KG1 (cell line): ENCODE results near the gene NDUFC1.
"Not testable (repeated sequence)": the region's sequence is repeated elsewhere in the genome, so short reads cannot be mapped to it uniquely, and the experiment has no call there.

Source experiments
- DNase-seq: peaks from one replicate; lab custom pipeline; 2025; lab: John Stamatoyannopoulos, UW

The NDUFC1 gene

GRCh38 chr4:139297001-139297410 lies 5.3 kb downstream of the NDUFC1 start:
- no peak for DNase-seq

GRCh38 chr4:139295942-139296299 lies 6.4 kb downstream of the NDUFC1 start:
- DNase-seq, result no peak

- DNase-seq, result peak; percentile 96
These were observed 6.9 kb downstream of the NDUFC1 start for GRCh38 chr4:139295206-139295941.

GRCh38 chr4:139286186-139286698 lies 16.0 kb downstream of the NDUFC1 start:
- no peak for DNase-seq

GRCh38 chr4:139282721-139283075 lies 19.6 kb downstream of the NDUFC1 start:
- no peak for DNase-seq

GRCh38 chr4:139282065-139282720 lies 20.1 kb downstream of the NDUFC1 start:
- no peak for DNase-seq

GRCh38 chr4:139279760-139280620 lies 22.3 kb downstream of the NDUFC1 start, which contains the start of gene MGARP:
TSS of gene MGARP (minus strand) at chr4:139280225. CDS start at chr4:139280158, 67 bp downstream.
- no peak for DNase-seq

GRCh38 chr4:139278912-139279759 lies 23.1 kb downstream of the NDUFC1 start:
- no peak for DNase-seq

- no peak for DNase-seq
These were observed 23.8 kb downstream of the NDUFC1 start for GRCh38 chr4:139278485-139278884.

GRCh38 chr4:139275281-139275735 lies 27.0 kb downstream of the NDUFC1 start:
- no peak for DNase-seq

- no peak for DNase-seq
These were observed 27.5 kb downstream of the NDUFC1 start for GRCh38 chr4:139274790-139275189.

GRCh38 chr4:139273835-139274234 lies 28.4 kb downstream of the NDUFC1 start:
- DNase-seq, result no peak

- no peak for DNase-seq
These were observed 35.0 kb downstream of the NDUFC1 start for GRCh38 chr4:139267301-139267700.

- DNase-seq, result peak; percentile 73
These were observed 35.6 kb downstream of the NDUFC1 start for GRCh38 chr4:139266583-139267257.

- DNase-seq, result no peak
These were observed 36.1 kb downstream of the NDUFC1 start for GRCh38 chr4:139266208-139266582.

- no peak for DNase-seq
These were observed 36.6 kb downstream of the NDUFC1 start for GRCh38 chr4:139265654-139266053.

- DNase-seq, result no peak
These were observed 45.9 kb downstream of the NDUFC1 start for GRCh38 chr4:139256349-139256748.

GRCh38 chr4:139255581-139255980 lies 46.7 kb downstream of the NDUFC1 start:
- DNase-seq, result not testable (repeated sequence)

- DNase-seq, result no peak
These were observed 48.6 kb downstream of the NDUFC1 start for GRCh38 chr4:139253713-139254112.

GRCh38 chr4:139253046-139253445 lies 49.2 kb downstream of the NDUFC1 start:
- DNase-seq, result no peak

- no peak for DNase-seq
These were observed 54.5 kb downstream of the NDUFC1 start for GRCh38 chr4:139247700-139248238.
